ENCODE measurements around the gene ALDH3B1.

ALDH3B1 gene

DNA sequence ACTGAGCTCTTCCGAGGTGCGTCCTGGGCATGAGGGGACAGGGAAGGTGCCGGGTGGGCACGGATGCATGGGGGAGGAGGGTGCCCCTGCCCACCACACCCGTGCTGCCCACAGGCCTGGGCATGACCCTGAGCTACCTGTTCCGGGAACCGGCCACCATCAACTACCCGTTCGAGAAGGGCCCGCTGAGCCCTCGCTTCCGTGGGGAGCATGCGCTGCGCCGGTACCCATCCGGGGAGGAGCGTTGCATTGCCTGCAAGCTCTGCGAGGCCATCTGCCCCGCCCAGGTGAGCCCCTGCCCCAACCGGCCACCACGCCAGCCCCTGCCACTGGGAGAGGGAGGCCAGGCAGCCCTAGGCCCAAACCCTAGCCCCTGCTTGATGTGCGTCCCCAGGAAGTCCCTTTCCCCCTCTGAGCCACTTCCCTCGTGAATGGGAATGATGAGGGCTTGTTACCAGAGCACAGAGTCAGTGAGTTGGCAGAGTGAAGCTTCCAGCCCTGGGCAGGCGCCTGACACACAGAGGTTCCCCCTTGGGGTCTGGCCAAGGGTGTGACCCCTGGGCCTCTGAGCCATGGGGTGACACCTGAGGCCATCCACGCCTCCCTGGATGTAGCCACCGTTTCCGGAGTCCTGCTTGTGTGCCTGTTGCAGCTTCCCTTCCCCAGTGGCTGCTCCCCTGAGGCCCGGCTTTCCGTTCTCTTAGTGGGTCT lies 23.0 kb downstream of the ALDH3B1 start:
- FAIRE-seq, result no peak

DNA sequence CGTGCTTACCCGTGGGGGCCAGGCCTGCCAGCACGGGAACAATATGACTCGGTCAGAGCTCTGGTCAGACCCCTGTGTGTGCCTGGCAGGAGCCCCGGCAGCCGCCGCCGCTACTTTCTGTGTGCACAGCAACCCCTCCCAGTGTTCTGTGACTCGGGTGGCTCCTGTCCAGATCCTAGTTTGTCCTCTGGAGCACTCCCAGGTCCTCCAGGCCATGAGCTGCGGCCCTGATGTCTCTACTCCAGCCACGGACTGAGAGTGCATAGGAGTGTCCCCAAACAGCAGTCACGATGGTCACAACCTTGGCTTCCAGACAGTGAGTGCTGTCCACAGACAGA lies 23.6 kb downstream of the ALDH3B1 start:
- no peak for FAIRE-seq

DNA sequence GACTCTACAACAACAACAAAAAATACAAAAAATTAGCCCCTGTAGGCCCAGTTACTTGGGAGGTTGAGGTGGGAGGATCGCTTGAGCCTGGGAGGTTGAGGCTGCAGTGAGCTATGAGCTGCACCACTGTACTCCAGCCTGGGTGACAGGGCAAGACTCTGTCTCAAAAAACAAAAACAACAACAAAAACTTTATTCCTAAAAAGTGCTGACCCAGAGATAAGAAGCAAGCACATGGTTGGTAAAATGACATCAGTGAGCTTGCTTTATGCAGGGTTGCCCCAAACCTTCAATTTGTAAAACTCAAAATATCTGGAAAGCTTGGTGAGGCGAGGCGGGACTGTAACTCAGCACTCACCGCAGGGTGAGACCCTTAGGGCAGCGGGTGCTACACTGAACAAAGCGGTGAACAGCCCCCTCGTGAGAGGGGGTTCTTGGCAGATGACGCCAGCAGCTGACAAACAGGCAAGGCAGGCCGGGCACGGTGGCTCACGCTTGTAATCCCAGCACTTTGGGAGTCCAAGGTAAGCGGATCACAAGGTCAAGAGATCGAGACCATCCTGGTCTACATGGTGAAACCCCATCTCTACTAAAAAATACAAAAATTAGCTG lies 25.2 kb downstream of the ALDH3B1 start:
- no peak for FAIRE-seq

DNA sequence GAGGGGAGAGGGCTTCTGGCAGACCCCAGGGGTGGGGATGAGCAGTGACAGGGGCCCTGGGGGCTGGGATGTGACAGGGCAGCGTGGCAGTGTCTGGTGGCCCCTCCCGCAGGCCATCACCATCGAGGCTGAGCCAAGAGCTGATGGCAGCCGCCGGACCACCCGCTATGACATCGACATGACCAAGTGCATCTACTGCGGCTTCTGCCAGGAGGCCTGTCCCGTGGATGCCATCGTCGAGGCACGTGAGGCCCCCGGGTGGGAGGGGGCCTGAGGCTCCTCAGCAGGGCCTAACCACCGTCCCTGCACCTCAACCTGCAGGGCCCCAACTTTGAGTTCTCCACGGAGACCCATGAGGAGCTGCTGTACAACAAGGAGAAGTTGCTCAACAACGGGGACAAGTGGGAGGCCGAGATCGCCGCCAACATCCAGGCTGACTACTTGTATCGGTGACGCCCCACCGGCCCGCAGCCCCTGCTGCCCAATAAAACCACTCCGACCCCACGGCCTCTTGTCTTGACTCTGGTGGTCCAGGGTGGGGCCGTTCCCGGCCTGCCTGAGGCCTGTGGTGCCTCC lies 26.1 kb downstream of the ALDH3B1 start:
- no peak for FAIRE-seq

DNA sequence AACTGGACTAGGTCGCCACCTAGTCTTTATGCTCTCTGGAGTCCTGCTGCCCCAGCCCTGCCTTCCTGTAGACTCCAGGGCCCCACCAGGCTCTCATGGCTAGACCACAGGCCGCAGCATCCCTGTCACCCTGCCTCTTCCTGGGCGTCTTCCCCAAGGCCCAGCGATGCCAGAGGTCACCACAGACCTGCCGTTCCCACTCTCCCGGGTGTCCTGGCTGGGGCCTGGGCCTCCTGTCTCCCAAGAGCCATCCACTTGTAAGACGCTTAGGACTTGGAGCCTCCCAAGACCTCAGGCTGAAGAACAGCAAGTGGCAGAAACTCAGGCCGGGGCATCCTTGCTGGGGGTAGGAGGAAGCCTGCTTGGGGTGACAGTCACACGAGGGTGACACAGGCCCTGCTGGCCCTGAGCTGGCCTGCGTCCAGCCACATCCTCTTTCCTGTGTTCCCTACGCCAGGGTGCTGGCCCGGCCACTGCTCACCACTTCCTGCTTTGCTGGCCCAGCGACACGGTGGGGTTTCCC lies 26.7 kb downstream of the ALDH3B1 start:
- no peak for FAIRE-seq

DNA sequence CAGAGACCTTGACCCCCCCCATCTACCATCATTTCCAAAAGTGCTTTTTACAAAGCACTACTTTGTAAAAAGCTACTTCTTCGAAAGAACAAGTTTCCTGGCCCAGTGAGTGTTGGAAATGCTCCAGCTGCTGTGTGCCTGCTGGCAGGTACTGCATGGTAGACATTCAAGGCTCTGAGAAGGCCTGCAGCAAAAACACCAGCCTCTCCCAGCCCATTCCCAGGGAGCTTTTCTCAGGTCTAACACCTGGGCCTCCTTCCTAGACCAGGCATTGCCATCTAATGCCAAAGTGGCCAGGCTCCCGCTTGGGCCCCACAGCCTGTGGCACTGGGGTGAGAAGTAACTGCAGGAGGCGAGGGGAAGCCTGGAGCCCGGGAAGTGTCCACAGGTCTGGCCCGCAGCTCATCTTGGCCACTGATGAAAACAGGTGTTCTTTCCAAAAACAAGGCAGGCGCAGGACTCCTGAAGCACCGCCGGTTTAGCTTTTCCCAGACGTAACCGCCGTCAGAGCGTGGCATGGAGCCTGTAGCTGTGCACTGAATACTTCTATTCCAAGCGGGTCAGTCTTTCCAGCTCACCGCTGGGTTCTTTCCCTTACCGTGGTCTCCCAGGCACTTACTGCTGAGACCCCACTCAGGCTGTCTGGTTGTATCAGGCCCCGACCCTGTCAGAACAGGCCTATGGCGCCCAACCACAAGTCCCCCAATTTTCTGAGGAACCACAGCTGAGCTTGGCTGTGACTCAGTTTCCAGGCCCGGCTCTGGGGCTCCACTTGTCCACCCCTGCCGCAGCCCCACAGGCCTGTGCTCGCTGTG lies 27.5 kb downstream of the ALDH3B1 start:
- no peak for FAIRE-seq

DNA sequence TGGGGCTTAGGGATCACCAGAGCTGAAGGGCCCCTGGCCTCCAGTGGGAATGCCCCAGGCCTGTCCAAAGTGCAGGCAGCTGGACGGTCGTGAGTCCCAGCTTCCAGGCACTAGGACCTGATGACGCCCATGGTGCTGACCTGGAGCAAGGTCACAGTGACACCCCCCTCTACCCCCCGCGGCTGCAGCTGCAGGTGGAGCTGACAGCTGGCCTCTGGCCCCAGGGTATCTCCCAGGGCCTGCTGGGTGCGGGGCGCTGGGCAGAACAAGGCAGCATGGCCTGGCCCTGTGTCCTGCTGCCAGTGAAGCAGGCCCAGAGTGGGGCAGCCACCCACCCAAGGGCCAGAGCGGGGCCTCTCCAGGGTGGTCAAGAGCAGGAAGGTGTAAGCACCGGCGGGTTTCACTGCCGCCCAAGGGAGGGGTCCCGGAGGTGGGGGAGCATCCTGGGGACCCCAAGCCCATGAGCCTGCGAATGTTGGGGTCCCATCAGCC lies 28.1 kb downstream of the ALDH3B1 start:
- FAIRE-seq, result no peak

DNA sequence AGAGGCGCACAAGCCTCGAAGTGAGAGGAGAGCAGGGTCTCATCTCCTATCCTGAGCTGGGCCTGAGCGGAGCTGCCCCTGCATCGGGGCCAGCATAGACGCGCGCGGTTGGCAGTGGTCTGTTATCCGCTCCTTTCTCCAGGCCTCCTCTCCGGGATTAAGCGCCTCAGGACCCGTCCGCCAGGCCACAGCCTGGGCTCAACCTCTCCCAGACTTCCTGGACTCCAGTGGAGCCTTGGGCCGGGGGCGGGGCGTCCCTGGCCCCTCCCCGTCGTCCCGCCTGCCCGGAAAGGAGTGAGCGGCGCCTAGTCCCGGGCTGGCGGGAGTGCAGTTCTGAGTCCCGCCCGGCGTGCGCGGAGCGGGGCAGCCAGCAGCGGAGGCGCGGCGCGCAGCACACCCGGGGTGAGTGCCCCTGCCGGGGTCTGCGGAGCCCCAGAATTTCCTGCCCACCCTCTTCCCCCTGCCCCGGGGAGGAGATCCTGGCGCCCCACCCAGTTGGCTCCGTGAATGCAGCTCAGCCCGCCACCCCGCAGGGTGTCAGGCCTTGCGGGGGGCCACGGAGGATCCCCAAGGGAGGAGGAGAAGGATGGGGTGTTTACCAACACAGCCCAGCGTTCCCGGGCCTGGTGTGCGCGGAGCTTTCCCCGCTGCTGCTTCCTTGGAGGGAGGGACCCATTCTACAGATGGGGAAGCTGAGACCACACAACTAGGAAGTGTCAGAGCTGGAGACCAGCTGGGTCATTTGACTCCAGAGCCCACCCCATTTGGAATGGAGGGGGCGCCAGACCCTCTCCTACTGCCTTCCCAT lies 28.8 kb downstream of the ALDH3B1 start, which contains the start of gene TCIRG1:
TCIRG1 (plus strand) TSS at position 308 of the 808 bp plus-strand sequence. CDS start 2,247 bp downstream, outside the sequence.
- FAIRE-seq, result no peak

DNA sequence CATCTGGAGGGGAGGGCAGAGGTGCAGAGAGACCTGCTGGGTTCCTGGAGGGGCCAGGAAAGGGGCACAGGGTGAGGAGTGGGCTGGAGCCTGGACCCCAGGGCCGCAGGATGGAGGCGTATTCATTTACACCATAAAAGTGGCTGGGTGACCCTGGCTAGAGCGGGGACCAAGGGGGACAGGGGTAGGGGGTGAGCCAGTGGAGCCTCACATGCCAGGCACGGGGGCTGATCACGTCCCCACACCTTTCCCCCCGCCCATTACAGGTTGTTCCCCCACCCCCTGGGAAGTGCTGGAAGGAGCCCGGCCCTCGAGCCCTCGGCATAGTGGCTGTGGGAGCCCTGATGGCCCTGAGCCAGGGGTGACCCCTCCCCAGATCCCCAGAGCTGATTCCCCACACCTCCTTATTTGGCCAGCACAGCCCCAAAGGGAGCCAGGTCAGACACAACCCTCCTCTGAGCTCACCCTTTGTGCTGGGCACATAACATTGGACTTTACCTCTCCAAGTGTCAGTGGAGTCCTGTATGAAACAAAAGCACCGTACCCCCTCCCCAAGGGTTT lies 29.5 kb downstream of the ALDH3B1 start:
- FAIRE-seq, result no peak

DNA sequence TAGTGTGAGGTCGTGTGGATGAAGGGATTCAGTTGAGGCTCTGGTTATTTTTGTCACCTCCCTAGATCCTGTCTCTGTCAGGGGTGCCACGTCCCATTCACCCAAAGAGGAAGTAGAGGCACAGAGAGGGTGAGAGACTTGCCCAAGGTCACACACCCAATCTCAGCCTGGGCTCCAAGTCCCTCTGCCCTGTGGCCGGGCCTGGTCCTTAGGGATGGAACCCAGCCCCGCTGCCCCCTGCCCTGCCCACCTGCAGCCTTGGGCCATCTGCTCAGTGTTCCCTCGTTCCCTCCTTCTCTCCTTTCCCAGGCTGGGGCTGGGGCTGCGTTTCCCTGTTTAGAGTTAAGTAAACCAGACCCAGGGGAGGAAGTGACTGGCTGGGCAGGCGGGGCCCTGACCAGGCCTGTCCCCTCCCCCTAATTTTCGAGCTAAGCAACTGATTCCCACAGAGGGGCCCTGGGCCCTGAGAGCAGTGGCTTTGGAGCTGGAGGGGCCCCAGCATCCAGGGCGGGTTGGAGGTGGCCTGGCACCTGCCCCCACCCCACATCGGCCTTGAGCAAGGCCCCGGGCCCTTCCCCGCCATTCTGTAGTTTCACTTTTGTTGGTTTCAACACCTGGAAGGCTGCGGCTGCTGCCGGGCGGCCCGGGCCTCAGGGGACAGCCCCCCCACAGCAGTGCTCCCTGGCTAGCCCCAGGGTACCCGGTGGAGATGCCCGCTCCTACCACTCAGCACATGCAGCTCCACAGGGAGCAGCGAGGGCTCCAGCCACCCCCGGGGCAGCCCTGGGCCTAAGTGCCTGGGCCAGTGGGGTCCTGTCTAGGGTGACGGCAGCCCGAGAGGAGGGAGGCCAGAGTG lies 30.2 kb downstream of the ALDH3B1 start:
- FAIRE-seq, result no peak

DNA sequence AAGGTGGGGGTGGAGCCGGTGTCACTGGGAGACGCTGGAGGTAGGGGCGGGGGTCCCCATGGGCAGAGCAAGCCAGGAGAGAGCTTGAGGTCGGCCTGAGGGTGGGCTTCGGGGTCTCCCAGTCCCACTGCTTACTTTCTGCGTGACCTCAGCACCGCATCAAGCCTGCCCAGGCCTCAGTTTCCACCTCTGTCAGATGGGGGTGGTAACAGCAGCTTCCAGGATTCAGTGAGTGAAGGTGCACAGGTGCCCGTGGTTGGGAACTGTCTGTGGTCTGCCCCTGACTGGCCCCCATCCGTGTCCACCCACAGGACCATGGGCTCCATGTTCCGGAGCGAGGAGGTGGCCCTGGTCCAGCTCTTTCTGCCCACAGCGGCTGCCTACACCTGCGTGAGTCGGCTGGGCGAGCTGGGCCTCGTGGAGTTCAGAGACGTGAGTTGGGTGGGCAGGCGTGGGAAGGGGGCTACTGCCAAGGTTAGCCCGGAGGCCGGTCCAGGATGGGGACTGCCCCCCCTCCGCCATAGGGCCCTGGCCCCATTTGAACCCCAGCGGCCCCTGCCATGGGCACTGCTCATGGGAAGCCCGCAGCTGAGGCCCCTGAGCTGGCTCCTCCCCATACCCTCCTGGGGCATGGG lies 30.9 kb downstream of the ALDH3B1 start:
- no peak for FAIRE-seq

DNA sequence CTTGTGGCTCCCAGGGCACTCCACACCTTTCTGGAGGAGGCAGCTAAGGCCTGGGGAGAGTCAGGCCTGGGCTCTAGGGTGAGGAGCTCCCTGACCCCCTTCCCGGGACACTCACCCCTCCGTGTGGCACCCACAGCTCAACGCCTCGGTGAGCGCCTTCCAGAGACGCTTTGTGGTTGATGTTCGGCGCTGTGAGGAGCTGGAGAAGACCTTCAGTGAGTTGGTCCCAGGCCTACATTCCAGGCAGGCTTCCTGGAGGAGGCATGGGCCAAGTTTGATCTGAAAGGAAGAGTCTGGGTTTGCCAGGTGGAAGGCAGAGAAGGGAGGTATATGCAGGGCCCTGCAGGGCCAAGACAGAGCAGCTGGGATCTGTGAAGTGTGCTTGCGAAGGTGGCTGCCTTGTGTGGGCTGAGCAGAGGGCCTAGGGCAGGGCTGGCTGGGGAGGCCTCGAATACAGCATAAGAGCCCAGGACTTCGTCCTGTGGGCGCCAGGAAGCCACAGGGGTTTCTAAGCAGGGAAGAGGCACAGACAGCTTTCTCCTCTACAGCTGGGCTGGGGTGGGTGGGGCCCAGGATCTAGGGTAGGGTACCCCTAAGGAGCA lies 31.6 kb downstream of the ALDH3B1 start:
- no peak for FAIRE-seq

DNA sequence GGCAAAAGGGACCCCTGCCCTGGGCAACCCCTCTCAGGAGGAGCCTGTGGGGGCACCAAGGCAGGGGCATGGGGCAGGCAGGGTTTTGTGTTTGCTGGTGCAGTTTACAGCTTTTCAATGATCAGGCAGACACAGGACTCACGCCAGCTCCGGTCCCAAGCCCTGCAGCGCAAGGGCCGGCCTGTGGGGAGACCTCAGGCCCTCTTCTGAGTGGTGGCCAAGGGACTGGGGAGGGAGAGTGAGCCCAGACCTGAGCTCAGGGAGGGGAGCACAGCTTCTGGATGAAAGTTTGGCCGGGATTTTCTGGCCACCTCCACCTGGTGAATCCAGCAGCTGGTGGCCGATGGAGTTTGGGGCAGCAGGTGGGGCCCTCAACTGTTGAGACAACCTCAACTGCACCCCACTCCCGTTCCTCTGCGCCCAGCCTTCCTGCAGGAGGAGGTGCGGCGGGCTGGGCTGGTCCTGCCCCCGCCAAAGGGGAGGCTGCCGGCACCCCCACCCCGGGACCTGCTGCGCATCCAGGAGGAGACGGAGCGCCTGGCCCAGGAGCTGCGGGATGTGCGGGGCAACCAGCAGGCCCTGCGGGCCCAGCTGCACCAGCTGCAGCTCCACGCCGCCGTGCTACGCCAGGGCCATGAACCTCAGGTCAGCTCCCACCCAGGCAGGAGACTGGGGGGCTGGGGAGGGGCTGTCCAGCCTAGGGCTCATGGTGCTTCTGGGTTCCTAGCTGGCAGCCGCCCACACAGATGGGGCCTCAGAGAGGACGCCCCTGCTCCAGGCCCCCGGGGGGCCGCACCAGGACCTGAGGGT lies 32.3 kb downstream of the ALDH3B1 start:
- no peak for FAIRE-seq

DNA sequence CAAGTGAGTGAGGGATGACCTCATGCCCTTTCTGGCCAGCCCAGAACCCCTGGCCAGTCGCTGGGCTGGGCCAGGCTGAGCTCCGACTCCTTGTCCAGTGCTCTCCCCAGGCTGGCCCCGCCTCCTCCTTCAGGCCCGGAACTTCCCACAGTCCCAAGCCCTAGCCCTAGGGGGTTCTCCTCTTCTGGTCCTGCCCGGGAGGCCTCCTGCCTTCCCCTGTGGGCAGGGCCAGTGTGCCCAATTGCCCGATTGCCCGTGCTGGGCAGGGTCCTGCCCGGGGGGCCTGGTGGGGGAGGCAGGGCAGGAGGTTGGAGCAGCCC lies 32.9 kb downstream of the ALDH3B1 start:
- no peak for FAIRE-seq

DNA sequence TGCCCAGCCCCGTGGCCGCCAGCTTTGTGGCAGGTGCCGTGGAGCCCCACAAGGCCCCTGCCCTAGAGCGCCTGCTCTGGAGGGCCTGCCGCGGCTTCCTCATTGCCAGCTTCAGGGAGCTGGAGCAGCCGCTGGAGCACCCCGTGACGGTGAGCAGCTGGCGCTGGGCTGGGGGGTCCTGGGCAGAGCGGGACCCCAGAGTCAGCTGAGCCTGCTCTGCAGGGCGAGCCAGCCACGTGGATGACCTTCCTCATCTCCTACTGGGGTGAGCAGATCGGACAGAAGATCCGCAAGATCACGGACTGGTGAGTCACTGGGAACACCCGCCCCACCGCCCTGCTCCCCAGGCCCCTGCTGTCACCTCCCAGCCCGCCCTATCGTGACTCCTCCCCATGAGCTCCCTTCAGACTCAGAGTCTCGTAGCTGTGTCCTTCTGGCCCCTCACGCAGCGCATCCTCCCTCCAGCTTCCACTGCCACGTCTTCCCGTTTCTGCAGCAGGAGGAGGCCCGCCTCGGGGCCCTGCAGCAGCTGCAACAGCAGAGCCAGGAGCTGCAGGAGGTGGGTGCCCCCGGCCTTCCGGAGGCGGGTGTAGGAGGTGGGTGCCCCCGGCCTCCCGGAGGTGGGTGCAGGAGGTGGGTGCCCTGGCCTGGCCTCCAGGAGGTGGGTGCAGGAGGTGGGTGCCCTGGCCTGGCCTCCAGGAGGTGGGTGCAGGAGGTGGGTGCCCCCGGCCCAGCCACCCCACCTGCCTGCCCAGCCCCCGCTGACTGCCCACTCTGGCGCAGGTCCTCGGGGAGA lies 33.4 kb downstream of the ALDH3B1 start:
- FAIRE-seq, result no peak

DNA sequence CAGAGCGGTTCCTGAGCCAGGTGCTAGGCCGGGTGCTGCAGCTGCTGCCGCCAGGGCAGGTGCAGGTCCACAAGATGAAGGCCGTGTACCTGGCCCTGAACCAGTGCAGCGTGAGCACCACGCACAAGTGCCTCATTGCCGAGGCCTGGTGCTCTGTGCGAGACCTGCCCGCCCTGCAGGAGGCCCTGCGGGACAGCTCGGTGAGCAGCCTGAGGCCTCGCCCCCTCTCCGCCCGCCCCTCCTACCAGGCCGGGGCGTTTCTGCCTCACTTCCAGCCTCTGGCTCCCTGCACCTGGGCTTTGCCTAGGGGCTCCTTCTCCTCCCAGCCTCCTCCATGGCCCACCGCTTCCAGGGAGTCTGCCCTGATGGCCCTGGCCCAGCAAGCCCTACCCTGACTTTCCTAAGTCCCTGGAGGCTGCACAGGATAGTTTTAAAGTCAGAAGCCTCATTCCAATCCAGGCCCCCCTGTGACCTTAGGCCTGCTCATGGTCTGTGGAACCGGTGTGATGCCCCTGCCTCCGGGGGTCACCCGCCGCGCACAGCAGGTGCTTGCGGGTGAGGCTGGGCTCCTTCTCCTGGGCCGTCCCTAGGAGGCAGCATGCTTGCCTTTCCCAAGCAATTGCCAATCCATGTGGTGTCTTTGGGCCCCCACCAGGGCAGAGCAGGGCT lies 34.2 kb downstream of the ALDH3B1 start:
- no peak for FAIRE-seq

DNA sequence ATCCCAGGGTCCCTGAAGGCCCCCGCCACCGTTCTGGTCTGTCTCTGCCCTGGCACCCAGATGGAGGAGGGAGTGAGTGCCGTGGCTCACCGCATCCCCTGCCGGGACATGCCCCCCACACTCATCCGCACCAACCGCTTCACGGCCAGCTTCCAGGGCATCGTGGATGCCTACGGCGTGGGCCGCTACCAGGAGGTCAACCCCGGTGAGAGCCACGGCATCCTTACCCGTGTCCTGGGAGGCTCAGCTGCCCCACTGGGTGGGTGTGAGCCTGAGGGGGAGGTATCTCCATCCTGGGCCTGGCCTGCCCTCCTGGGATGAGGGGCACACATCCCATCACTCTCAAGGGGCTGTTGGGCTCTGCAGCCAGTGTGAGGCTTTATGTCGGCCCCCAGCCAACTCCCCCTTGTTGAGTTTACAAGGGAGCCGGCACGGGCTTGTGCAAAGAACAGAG lies 34.8 kb downstream of the ALDH3B1 start:
- FAIRE-seq, result no peak

Data from colon (tissue), 2 donors.